Stimulated activated CD4-positive, alpha-beta T cell treated with anti-CD3 and anti-CD28 coated beads, TNF-alpha, amount 100 ng/mL, for 48 hours (primary cell): Measurements from ENCODE around the gene SLC2A5.

Experiments
- DNase-seq, 3 donors: peaks; one replicate each; pipeline ENCODE4 v3.0.0-alpha.2; 2020; ENCODE audit warnings: low read depth in 3 of 3

SLC2A5 gene

GRCh38 chr1:9061252-9061960, 8.0 kb downstream of the SLC2A5 start:
- no peak for DNase-seq

- DNase-seq: no peak
These were observed 9.3 kb downstream of the SLC2A5 start for GRCh38 chr1:9059891-9060744.

DNA sequence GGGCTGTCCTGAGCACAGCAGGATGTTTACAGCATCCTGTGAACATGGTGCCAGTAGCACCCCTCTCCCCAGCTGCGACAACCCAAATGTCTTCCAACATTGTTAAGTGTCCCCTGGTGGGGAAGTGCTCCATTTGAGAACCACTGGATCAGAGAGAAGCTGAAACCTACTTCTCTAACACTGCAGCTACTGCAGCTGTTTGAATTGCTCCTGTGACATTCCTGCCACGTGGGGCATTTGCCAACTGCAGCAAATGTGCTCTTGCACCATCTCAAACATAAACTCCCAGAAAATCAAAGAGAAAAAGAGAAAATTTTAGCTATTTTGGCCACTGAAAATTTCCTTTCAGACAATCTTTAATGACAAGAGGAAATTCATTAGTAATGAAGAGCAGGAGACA, 11.0 kb downstream of the SLC2A5 start:
- no peak for DNase-seq

- DNase-seq: no peak
These were observed 11.6 kb downstream of the SLC2A5 start for GRCh38 chr1:9057851-9058250.

DNA sequence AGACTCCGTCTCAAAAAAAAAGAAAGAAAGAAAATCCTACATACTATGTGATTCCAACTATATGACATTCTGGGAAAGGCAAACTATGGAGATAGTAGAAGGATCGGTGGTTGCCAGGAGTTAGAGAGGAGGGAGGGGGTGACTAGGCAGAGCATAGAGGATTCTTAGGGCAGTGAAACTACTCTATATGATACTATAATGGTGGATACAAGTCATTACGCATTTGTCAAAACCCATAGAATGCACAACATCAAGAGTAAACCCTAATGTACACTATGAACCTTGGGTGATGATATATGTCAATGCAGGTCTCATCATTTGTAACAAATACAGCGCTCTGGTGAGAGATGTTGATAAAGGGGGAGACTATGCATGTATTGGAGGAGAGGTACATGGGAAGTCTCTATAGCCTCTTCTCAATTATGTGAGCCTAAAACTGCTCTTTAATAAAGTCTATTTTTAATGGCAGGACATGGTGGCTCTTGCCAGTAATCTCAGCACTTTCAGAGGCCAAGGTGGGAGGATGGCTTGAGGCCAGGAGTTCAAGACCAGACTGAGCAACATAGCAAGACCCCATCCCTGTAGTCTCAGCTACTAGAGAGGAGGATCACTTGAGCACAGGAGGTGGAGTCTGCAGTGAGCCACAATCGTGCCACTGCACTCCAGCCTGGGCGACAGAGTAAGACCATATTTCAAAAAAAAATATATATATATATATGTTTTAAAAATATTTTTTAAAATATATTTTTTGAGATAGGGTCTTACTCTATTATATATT, 17.0 kb downstream of the SLC2A5 start:
- DNase-seq: no peak

GRCh38 chr1:9051379-9051778, 18.1 kb downstream of the SLC2A5 start:
- DNase-seq: no peak

DNA sequence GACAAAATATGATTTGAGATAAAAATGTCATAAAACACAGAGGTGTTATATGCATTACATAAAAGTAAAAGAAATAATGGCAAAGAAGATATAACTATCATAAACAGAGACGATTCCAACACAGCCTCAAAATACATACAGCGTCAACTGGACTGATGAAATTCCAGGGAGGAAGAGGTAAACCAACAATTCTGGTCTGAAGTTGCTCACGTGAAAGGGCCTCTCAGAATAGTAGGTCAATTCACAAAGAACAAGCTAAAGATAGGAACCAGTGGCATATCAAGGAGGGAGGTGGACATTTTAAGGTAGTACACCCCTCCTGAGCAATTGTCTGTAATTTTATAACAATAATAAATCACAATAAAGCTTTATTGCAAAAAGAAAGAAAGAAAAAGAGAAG, 18.6 kb downstream of the SLC2A5 start:
- DNase-seq: no peak

GRCh38 chr1:9048551-9048950, 20.9 kb downstream of the SLC2A5 start:
- no peak for DNase-seq

GRCh38 chr1:9047019-9047418, 22.4 kb downstream of the SLC2A5 start:
- no peak for DNase-seq

- DNase-seq: no peak
These were observed 23.4 kb downstream of the SLC2A5 start for GRCh38 chr1:9045861-9046510.

DNA sequence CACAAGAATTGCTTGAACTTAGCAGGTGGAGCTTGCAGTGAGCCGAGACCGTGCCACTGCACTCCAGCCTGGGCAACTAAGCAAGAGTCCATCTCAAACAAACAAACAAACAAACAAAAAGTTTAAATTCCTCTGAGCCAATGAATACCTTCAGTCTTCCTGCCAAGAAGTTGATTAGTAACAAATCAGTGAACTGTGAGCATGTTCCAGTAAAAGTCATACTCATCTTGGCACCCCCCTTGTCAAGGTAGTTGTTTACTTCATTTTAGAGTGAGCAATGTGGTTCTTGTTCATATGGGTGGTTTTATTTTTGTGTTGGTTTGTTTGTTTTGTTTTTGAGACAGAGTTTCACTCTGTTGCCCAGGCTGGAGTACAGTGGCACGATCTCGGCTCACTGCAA, 25.2 kb downstream of the SLC2A5 start:
- DNase-seq: no peak

DNA sequence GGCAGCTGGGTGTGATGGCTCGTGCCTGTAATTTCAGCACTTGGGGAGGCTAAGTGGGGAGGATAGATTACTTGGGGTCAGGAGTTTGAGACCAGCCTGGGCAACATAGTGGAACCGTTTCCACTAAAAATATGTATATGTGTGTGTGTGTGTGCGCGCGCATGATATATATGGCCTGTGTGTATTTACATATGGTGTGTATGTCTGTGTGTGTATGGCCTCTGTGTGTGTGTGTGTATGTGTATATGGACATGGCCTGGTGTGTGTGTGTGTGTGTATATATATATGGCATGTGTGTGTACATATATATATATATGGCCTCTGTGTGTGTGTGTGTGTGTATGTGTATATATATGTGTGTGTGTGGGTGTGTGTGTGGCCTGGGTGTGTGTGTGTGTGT, 27.2 kb downstream of the SLC2A5 start:
- no peak for DNase-seq

DNA sequence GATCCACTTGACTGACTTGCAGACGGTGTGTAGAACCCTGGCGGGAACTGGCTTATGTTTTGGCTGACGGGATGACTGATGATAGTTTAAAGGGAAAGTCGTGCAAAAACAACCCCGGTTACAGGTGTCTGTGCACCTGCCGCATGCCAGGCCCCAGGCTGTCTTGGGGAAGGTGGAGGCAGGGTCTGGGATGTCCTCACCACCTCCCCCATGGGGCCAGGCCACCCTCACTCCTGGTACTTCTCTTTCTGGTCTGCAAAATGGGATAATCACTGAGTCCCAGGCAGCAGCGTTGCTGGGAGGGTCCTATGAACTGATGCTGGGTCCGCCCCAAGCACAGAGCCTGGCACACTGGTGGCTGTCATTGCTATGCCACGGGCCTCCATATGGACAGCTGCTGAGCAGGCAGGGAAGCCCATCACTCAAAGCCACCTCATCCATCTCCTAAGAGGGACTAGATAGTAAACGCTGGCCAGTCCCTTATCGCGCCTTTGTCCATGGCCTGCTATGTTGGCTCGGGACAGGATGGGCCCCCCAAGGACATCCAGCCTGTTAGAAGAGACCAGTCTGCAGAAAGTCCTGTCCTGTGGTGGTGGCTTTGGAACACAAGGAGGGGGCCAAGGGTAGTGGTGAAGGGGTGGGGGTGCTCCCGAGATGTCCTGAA, 28.2 kb downstream of the SLC2A5 start:
- no peak for DNase-seq

- DNase-seq: no peak
These were observed 28.8 kb downstream of the SLC2A5 start for GRCh38 chr1:9040659-9041030.

GRCh38 chr1:9039761-9040658, 29.4 kb downstream of the SLC2A5 start:
- DNase-seq: no peak

GRCh38 chr1:9038881-9039760, 30.3 kb downstream of the SLC2A5 start:
- DNase-seq: no peak

- DNase-seq: no peak
These were observed 31.1 kb downstream of the SLC2A5 start for GRCh38 chr1:9038338-9038650.

DNA sequence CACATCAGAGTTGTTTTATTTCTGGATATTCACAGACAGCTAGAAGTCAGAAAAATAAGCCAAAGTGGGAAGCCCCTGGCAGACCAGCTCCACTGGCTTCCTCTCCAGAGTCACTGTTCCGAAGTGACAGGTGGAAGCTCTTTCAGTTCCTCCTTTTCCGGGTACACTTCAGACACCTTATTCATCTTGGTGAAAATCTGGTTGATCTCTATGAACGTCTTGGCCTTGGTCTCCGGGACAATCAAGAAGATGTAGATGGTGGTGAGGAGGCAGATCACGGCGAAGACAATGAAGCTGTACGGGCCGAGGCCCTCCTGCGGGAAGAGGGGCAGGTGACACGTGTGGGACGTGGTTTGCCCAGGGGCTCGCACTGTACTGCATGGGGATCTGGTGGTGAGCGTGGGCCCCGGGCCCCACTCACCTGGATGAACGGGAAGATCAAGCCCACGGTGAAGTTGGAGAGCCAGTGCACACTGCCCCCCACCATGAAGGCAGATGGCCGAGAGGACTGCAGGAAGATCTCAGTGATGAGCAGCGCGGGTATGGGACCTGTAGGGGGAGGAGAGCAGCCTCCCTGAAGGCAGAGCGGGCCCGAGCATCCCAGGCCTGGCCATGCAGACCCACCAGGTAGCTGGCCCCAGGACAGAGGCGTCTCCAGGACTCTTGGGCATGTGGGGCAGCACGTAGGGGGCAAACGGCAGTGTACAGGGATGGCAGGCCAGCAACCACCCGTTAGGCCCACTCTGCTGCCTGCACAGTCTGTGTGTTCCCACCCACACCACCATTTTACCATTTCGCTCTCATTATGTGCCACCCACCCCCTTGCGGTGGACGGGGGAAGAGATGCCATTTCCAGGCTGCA, 31.7 kb downstream of the SLC2A5 start:
- DNase-seq: no peak

- no peak for DNase-seq
These were observed 34.2 kb downstream of the SLC2A5 start for GRCh38 chr1:9035226-9035625.
